Endothelial cell of umbilical vein (primary cell): Measurements from ENCODE around the gene TTLL9.

Experiments used
- EZH2 ChIP-seq: IDR thresholded peaks from 2 replicates; pipeline ENCODE4 v1.6.1; 2012; ENCODE audit warnings: borderline replicate concordance, low read depth, mild to moderate bottlenecking, moderate library complexity, low read length, inconsistent platforms; ENCODE audit not compliant: severe bottlenecking
- FOS ChIP-seq: IDR thresholded peaks from 2 replicates; pipeline ENCODE4 v1.6.1; 2011; ENCODE audit warnings: mild to moderate bottlenecking, low read length, moderate library complexity, borderline replicate concordance; ENCODE audit not compliant: insufficient read depth
- JUN ChIP-seq: IDR thresholded peaks from 2 replicates; pipeline ENCODE4 v1.6.1; 2011; ENCODE audit warnings: borderline replicate concordance, low read depth; ENCODE audit not compliant: insufficient read length, insufficient read depth
- POLR2A ChIP-seq: IDR thresholded peaks from 2 replicates; pipeline ENCODE4 v1.6.1; 2012; ENCODE audit warnings: low read depth, mild to moderate bottlenecking, control low read depth, low read length
- TF ChIP-seq, protein P1 (sequence below), 2 donors: IDR thresholded peaks; 1 replicate in 1 of 2; 2 replicates in 1 of 2; pipeline ENCODE4 v1.5.1; 2011; ENCODE audit warnings: low read length in 2 of 2, mild to moderate bottlenecking in 2 of 2, moderate library complexity in 2 of 2, control low read depth in 1 of 2, inconsistent platforms in 1 of 2, low read depth in 1 of 2; ENCODE audit not compliant: insufficient read depth in 1 of 2; ENCODE audit errors: extremely low read depth in 1 of 2

GRCh38 chr20:31835554-31835953 lies 34.9 kb upstream of the TTLL9 start:
- TF ChIP-seq, protein P1, sequence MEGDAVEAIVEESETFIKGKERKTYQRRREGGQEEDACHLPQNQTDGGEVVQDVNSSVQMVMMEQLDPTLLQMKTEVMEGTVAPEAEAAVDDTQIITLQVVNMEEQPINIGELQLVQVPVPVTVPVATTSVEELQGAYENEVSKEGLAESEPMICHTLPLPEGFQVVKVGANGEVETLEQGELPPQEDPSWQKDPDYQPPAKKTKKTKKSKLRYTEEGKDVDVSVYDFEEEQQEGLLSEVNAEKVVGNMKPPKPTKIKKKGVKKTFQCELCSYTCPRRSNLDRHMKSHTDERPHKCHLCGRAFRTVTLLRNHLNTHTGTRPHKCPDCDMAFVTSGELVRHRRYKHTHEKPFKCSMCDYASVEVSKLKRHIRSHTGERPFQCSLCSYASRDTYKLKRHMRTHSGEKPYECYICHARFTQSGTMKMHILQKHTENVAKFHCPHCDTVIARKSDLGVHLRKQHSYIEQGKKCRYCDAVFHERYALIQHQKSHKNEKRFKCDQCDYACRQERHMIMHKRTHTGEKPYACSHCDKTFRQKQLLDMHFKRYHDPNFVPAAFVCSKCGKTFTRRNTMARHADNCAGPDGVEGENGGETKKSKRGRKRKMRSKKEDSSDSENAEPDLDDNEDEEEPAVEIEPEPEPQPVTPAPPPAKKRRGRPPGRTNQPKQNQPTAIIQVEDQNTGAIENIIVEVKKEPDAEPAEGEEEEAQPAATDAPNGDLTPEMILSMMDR (IDR thresholded peaks at IDR 0.05; ENCODE audit: extremely low read depth in 1 of 2, insufficient read depth in 1 of 2, low read depth in 1 of 2, low read length in 2 of 2) = no peak
- TF ChIP-seq EZH2 (no peak), POLR2A (no peak), FOS (no peak), JUN (no peak)
